OCI-LY3 (cell line): ENCODE data around the gene CLPSL1.

Experiments used
- H2AFZ ChIP-seq: fragments of 200-600, 300-600 bp; shearing (Covaris generic); 2 replicates; pipeline ENCODE4 v1.6.0; 2014; ENCODE audit warnings: antibody characterized with exemption, low read depth, low read length
- H3K27ac ChIP-seq: fragments of 200-600, 300-600 bp; sonication (generic); 2 replicates; pipeline ENCODE4 v1.5.1; 2014; ENCODE audit warnings: mild to moderate bottlenecking, low read length, moderate library complexity, mixed read lengths
- H3K27me3 ChIP-seq: fragments of 200-600, 300-600 bp; sonication (generic); 2 replicates; pipeline ENCODE4 v1.6.1; 2014; ENCODE audit warnings: low read depth, low read length, mixed read lengths
- H3K36me3 ChIP-seq: fragments of 200-600, 300-600 bp; sonication (generic); replicated peaks from 2 replicates; pipeline ENCODE3; 2014; ENCODE audit warnings: low read depth, low read length, mixed read lengths
- H3K4me1 ChIP-seq: fragments of 300-600, 200-600 bp; sonication (generic); 2 replicates; pipeline ENCODE4 v1.6.1; 2014; ENCODE audit warnings: low read length, mixed read lengths
- H3K4me2 ChIP-seq: fragments of 200-600, 300-600 bp; sonication (generic); 2 replicates; pipeline ENCODE4 v1.6.1; 2014; ENCODE audit warnings: low read length, mixed read lengths
- H3K4me3 ChIP-seq: fragments of 300-600, 200-600 bp; sonication (generic); 2 replicates; pipeline ENCODE4 v1.5.1; 2014; ENCODE audit warnings: antibody characterized with exemption, mild to moderate bottlenecking, low read length, moderate library complexity
- H3K79me2 ChIP-seq: fragments of 300-600, 200-600 bp; shearing (Covaris generic); 2 replicates; pipeline ENCODE4 v1.6.1; 2014; ENCODE audit warnings: mild to moderate bottlenecking, low read length, mixed read lengths
- H3K9ac ChIP-seq: fragments of 300-600, 200-600 bp; shearing (Covaris generic); 2 replicates; pipeline ENCODE4 v1.6.0; 2014; ENCODE audit warnings: mild to moderate bottlenecking, low read length, moderate library complexity
- H3K9me3 ChIP-seq: fragments of 200-600, 300-600 bp; shearing (Covaris generic); 2 replicates; pipeline ENCODE4 v1.6.1; 2014; ENCODE audit warnings: low read length, mixed read lengths; ENCODE audit not compliant: insufficient read depth
- H4K20me1 ChIP-seq: fragments of 200-600, 300-600 bp; sonication (generic); 2 replicates; pipeline ENCODE4 v1.6.1; 2016; ENCODE audit warnings: low read length, mixed read lengths; ENCODE audit not compliant: insufficient read depth
- EZH2phosphoT487 ChIP-seq: fragments of 200-600 bp; shearing (Covaris generic); IDR thresholded peaks from 2 replicates; pipeline ENCODE4 v1.6.1; 2018; ENCODE audit warnings: antibody characterized with exemption, mixed run types, low read depth
- TF ChIP-seq, protein P1 (sequence below): fragments of 200-600, 300-600 bp; sonication (generic); IDR thresholded peaks from 2 replicates; pipeline ENCODE4 v1.5.1; 2014; ENCODE audit warnings: antibody characterized with exemption, low read length, low read depth

CLPSL1 gene

DNA sequence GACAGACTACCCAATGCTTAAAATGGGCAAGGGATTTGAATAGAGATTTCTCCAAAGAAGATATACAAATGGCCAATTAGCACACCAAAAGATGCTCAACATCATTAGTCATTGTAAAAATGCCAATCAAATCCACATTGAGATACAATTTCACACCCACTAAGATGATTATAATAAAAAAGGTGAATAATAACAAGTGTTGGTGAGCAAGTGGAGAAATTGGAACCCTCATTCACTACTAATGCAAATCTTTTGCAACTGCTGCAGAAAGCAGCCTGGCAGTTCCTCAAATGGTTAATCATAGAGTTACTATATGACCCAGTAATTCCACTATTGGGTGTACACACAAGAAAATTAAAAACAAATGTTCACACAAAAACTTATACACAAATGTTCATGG lies 36.7 kb downstream of the CLPSL1 start:
- TF ChIP-seq, protein P1, sequence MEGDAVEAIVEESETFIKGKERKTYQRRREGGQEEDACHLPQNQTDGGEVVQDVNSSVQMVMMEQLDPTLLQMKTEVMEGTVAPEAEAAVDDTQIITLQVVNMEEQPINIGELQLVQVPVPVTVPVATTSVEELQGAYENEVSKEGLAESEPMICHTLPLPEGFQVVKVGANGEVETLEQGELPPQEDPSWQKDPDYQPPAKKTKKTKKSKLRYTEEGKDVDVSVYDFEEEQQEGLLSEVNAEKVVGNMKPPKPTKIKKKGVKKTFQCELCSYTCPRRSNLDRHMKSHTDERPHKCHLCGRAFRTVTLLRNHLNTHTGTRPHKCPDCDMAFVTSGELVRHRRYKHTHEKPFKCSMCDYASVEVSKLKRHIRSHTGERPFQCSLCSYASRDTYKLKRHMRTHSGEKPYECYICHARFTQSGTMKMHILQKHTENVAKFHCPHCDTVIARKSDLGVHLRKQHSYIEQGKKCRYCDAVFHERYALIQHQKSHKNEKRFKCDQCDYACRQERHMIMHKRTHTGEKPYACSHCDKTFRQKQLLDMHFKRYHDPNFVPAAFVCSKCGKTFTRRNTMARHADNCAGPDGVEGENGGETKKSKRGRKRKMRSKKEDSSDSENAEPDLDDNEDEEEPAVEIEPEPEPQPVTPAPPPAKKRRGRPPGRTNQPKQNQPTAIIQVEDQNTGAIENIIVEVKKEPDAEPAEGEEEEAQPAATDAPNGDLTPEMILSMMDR = no peak
- no peak for TF ChIP-seq EZH2phosphoT487
- H4K20me1 ChIP-seq = no peaks in the 10 kb centered on the region
- no peak overlapping the region for H3K4me3 ChIP-seq
- peaks cover 6% of the 10 kb centered on the region; the same call in 1 of the 2 replicates for H3K9me3 ChIP-seq
- no peak overlapping the region for H3K27ac ChIP-seq
- H3K36me3 ChIP-seq = no peaks in the 10 kb centered on the region
- no peaks in the 10 kb centered on the region for H3K79me2 ChIP-seq
- H3K4me1 ChIP-seq = no peaks in the 10 kb centered on the region
- H3K4me2 ChIP-seq = no peak overlapping the region
- H3K27me3 ChIP-seq = no peaks in the 10 kb centered on the region; the same call in 1 of the 2 replicates
- H2AFZ ChIP-seq = no peak overlapping the region
- no peak overlapping the region for H3K9ac ChIP-seq

DNA sequence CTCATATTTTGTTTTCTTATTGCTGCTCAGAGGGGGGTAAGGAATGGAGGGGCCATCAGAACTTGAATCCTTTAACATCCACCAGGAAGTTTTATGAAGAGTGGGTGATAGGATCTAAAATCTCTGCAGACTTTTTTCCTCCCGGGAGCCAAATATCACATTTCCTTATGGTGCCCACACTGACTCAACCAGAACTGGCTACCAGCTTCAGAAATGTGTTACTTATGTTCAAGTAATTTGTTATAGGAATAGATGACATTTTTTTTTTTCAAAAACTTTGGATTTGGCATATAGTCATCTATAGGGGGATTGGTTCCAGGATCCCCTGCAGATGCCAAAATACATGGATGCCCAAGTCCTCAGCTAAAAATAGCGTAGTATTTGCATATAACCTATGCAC lies 42.8 kb downstream of the CLPSL1 start:
- H3K4me1 ChIP-seq = no peaks in the 10 kb centered on the region
- no peak overlapping the region for H3K4me2 ChIP-seq
- no peaks in the 10 kb centered on the region for H3K9me3 ChIP-seq
- H3K79me2 ChIP-seq = no peaks in the 10 kb centered on the region
- no peaks in the 10 kb centered on the region for H3K27me3 ChIP-seq
- TF ChIP-seq, protein P1 = no peak
- no peak for TF ChIP-seq EZH2phosphoT487
- H3K36me3 ChIP-seq = no peaks in the 10 kb centered on the region
- H4K20me1 ChIP-seq = no peaks in the 10 kb centered on the region
- H3K4me3 ChIP-seq = no peak overlapping the region
- H2AFZ ChIP-seq = no peak overlapping the region
- H3K27ac ChIP-seq = no peak overlapping the region
- no peak overlapping the region for H3K9ac ChIP-seq

DNA sequence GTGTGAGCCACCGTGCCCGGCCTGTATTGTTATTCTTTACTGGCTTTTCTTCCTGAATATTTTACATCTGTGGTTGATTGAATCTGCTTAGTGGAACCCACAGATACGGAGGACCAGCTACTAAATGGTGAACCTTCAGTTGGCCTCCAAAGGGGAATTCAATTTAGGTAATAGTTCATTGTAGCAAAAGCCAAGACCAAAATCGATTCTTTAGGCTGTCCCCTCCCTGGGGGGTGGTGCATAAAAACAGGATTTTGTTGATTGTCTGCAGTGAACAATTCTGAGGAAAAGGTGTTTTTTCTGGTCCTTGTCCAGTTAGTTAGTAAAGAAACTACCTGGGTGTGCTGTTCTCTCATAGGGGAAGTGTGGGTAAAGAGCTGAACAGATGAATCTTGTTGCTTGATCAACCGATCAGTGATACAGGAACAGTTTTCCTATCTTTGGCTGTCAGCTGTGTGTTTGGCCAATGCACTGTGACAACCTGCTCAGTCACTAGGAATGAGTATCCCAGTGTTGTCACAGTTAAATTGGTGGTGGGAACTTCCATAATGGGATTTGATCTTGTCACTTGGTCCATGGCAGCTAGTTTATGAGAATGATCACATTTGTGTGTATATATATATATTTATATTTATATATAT lies 43.9 kb downstream of the CLPSL1 start:
- Histone ChIP-seq H3K9ac (no peak overlapping the region), H3K4me2 (no peak overlapping the region), H3K4me1 (no peaks in the 10 kb centered on the region), H3K27ac (no peak overlapping the region), H3K27me3 (no peaks in the 10 kb centered on the region), H3K79me2 (no peaks in the 10 kb centered on the region), H4K20me1 (no peaks in the 10 kb centered on the region), H3K4me3 (no peak overlapping the region), H3K9me3 (no peaks in the 10 kb centered on the region), H3K36me3 (peaks cover 4% of the 10 kb centered on the region), H2AFZ (no peak overlapping the region)
- TF ChIP-seq, protein P1 = no peak
- no peak for TF ChIP-seq EZH2phosphoT487

DNA sequence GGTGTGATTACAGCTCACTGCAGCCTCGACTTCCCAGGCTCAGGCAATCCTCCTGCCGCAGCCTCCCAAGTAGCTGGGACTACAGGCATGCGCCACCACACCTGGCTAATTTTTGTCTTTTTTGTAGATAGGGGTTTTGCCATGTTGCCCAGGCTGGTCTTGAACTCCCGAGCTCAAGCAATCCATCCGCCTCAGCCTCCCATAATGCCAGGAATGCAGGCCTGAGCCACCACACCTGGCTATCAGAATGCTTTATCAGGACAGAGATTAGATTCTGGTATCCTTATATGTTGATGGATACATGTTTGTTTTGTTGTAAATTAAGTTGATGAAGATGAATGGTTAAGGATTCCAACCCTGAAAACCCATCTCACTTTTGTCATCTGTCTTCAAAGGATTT lies 48.5 kb downstream of the CLPSL1 start:
- H4K20me1 ChIP-seq = no peaks in the 10 kb centered on the region

More for the DNA sequence above, 48.5 kb downstream of the CLPSL1 start:
- H2AFZ ChIP-seq = no peak overlapping the region
- H3K27ac ChIP-seq = no peak overlapping the region
- no peaks in the 10 kb centered on the region for H3K9me3 ChIP-seq
- no peaks in the 10 kb centered on the region for H3K79me2 ChIP-seq
- no peaks in the 10 kb centered on the region for H3K27me3 ChIP-seq
- H3K4me2 ChIP-seq = no peak overlapping the region
- no peak overlapping the region for H3K9ac ChIP-seq
- no peaks in the 10 kb centered on the region for H3K4me1 ChIP-seq
- no peak for TF ChIP-seq EZH2phosphoT487
- TF ChIP-seq, protein P1 = no peak
- peaks cover 24% of the 10 kb centered on the region for H3K36me3 ChIP-seq
- H3K4me3 ChIP-seq = no peak overlapping the region
